Stimulated activated memory B cell treated with anti-CD40 and anti-IgM and Interleukin-4, amounts not matched to agents 10 μg/mL and 1 μg/mL and 100 μg/mL, for 72 hours (primary cell): ENCODE results near the gene GLCE.

Source experiments
- ATAC-seq: fragments of 150-1000 bp; cut with Tn5 transposase; 2 replicates; pipeline ENCODE4 v1.10.0; 2021
- H3K27ac Mint-ChIP-seq: one replicate; pipeline ENCODE4 v1.8.0; 2022; ENCODE audit warnings: mild to moderate bottlenecking, mixed read lengths
- H3K27me3 Mint-ChIP-seq: one replicate; pipeline ENCODE4 v1.8.0; 2022; ENCODE audit warnings: mixed read lengths
- H3K36me3 Mint-ChIP-seq: one replicate; pipeline ENCODE4 v1.8.0; 2022; ENCODE audit warnings: mixed read lengths
- H3K4me1 Mint-ChIP-seq: one replicate; pipeline ENCODE4 v1.8.0; 2022; ENCODE audit warnings: mixed read lengths
- H3K4me3 Mint-ChIP-seq: one replicate; pipeline ENCODE4 v1.8.0; 2022; ENCODE audit warnings: mild to moderate bottlenecking, moderate library complexity, mixed read lengths
- H3K9me3 Mint-ChIP-seq: one replicate; pipeline ENCODE4 v1.8.0; 2022; ENCODE audit warnings: mixed read lengths

Gene GLCE

DNA sequence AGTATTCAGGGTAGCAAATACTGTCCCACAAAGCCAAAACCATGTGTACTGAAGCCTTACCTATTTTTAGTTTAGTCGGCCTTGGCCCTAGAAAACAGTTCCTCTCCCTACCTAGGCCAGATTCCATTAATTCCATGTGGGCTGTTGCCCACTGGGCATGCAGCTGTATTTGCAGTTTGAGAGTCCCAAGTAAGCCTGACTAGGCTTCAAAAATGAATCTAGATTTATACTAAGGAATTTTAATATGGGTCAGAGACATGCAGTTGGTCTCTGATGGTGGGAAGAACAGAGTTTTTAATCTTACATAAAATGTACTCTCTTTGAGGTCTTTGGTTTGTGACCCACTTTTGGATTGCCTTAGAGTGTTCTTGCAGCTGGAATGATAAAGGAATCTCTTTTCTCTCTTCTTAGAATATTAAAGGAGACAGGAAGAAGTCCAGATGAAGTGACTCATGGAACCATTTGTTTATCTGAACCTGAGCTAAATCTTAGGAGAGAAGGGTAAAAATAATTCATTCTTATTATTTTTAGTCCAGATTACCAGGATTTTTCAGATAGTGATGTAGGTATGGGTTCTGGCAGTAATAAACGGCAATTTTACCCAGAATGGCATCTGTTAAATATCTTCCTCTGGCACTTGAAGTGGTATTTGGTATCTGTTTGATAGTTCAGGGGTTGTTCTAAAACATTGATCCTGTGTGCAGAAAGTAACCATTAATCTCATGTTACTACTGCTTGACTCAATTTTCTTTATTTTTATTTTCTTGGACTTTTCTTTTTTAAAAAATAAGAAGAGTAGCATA, 33.8 kb downstream of the GLCE start:
- H3K27me3 Mint-ChIP-seq: no peaks in the 10 kb centered on the region
- ATAC-seq: no peak
- no peak overlapping the region for H3K4me3 Mint-ChIP-seq
- peaks cover 3% of the 10 kb centered on the region for H3K9me3 Mint-ChIP-seq
- H3K4me1 Mint-ChIP-seq: no peaks in the 10 kb centered on the region
- H3K36me3 Mint-ChIP-seq: peaks cover 29% of the 10 kb centered on the region
- no peak overlapping the region for H3K27ac Mint-ChIP-seq

DNA sequence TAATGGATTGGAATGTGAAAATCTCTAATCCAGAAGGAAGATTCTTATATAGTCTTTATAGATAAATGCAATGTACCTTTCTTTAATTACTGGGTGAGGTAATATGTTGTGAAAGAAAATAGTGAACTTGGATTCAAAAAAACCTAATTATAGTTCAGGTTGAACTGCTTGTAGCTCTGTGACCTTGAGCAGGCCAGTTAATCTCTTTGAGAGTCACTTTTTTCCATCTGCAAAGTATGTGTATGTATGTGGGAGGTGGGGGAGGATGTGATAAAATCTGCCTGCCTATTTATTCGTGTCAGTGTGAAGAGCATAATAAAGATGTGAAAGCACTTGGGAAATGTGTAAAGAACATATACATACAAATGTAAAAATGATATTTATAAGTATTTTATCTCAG, 34.4 kb downstream of the GLCE start:
- peaks cover 23% of the 10 kb centered on the region for H3K36me3 Mint-ChIP-seq
- H3K4me3 Mint-ChIP-seq: no peak overlapping the region
- ATAC-seq: no peak
- H3K27me3 Mint-ChIP-seq: no peaks in the 10 kb centered on the region
- H3K4me1 Mint-ChIP-seq: no peaks in the 10 kb centered on the region
- H3K27ac Mint-ChIP-seq: no peak overlapping the region
- peaks cover 3% of the 10 kb centered on the region for H3K9me3 Mint-ChIP-seq

DNA sequence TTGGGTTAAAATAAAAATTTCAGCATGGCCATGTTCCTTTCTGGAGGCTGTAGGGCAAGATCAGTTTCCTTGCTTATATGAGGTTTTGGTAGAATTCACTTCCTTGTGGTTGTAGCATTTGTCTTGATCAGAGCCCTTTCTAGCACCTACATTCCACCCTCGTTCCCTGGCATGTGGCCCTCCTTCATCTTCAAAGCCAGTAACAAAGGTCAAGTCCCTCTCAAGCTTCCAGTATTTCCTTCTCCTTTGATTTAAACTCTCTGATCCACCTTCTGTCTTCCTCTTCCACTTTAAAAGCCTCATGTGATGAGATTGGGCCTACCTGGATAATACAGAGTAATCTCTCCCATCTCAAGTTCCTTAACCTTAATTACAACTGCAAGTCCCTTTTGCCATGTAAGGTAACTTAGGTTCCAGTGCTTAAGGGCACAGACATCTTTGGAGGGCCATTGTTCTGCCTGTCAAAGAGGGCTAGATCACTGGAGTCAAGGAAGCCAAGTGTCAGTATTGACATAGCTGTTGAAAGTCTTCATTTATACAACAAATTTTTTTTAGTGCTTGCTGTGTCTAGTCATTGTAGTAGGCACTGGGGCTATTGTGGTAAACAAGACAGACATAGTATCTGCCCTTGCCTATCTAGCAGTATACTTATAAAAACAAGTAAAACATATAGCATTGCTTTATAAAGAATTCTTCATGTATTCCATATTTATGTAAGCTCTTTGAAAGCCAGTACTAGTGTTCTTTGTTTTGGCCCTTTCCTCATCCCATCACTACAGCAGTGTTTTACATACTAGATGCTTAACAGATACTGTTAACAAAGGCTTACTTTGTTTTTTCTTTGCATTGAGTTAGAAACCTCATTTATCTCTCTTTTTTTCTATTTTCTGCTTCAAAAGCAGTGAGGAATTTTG, 40.7 kb downstream of the GLCE start:
- Mint-ChIP-seq H3K27me3 (no peaks in the 10 kb centered on the region), H3K9me3 (no peaks in the 10 kb centered on the region), H3K4me1 (no peaks in the 10 kb centered on the region), H3K4me3 (no peak overlapping the region), H3K27ac (no peak overlapping the region), H3K36me3 (peaks cover 9% of the 10 kb centered on the region)
- ATAC-seq: no peak

DNA sequence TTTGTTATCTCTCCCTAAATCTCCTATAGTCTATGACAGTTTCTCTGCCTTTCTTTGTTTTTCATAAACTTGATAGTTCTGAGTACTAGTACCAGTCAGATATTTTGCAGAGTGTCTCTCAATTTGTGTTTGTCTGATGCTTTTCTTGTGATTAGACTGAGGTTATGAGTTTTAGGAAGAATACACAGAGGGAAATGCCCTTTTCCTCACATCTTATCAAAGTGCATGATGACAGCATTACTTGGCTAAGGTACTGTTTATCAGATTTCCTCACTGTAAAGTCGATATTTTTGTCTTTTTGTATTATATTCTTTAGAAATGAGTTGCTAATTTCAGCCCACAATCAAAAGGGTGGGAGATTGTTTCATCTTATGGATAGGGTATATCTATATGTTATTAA, 45.6 kb downstream of the GLCE start:
- Mint-ChIP-seq H3K36me3 (peaks cover 6% of the 10 kb centered on the region), H3K9me3 (no peaks in the 10 kb centered on the region), H3K4me1 (no peaks in the 10 kb centered on the region), H3K27me3 (no peaks in the 10 kb centered on the region), H3K4me3 (no peak overlapping the region), H3K27ac (no peak overlapping the region)
- ATAC-seq: no peak

DNA sequence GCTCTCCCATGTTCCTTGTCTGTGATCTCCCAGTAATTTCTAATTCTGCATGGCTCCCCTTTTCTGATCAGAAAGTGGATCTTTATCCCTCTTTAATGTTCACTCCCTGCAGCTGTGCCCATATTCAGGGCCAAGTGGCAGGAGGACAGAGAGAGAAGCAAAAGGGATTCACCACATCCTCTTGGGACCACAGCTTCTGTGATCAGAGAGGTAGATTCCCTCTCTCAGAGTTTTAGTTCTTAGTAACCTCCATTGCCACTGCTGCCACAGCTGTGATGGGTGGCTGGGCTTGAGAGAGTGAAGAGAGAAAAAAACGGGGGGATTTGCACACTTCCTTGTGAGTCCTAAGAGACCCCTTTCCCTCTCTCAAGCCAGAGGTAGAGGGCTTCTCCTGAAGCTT, 49.2 kb downstream of the GLCE start:
- Mint-ChIP-seq H3K9me3 (no peaks in the 10 kb centered on the region), H3K36me3 (peaks cover 11% of the 10 kb centered on the region), H3K4me3 (no peak overlapping the region), H3K27ac (no peak overlapping the region), H3K4me1 (no peaks in the 10 kb centered on the region), H3K27me3 (no peaks in the 10 kb centered on the region)
- no peak for ATAC-seq

DNA sequence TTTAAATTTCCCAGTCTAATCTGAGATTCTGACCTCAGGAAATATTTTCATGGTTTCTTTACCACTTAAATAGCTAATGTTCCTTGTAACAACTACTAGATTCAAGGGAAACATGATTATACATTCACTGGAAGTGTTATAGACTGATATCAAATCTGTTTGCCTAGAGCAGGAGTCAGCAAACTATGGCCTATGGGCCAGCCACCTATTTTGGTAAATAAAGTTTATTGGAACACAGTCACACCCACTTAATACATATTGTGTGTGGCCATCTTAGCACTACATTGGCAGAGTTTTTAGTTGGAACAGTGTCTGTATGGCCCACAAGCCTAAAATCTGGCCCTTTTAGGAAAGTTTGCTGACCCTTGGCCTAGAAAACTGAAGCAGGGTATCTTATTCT, 50.1 kb downstream of the GLCE start:
- no peak for ATAC-seq
- H3K4me3 Mint-ChIP-seq: no peak overlapping the region
- H3K36me3 Mint-ChIP-seq: peaks cover 11% of the 10 kb centered on the region
- H3K9me3 Mint-ChIP-seq: no peaks in the 10 kb centered on the region
- H3K4me1 Mint-ChIP-seq: no peaks in the 10 kb centered on the region
- H3K27me3 Mint-ChIP-seq: no peaks in the 10 kb centered on the region
- no peak overlapping the region for H3K27ac Mint-ChIP-seq

DNA sequence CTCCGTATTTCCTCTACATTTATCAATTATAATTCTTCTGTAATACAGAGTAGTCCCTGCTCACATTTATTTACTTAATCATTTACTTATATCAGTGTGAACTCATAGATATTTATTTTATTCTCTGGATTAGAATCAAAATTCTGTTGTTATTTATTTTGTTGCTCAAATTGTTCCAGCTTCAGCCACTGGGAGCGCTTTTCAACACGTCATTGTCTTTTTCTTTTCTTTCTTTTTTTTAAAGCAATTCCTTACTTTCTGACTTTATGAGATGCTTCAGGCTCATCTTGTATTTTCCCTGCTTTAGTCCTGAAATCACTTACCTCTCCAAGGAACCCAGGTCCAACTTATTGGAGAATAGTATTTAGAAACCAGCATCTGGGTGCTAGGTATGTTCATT, 53.4 kb downstream of the GLCE start:
- no peaks in the 10 kb centered on the region for H3K4me1 Mint-ChIP-seq
- no peak overlapping the region for H3K27ac Mint-ChIP-seq
- no peak for ATAC-seq
- no peak overlapping the region for H3K4me3 Mint-ChIP-seq
- no peaks in the 10 kb centered on the region for H3K27me3 Mint-ChIP-seq
- H3K9me3 Mint-ChIP-seq: no peaks in the 10 kb centered on the region
- peaks cover 5% of the 10 kb centered on the region for H3K36me3 Mint-ChIP-seq

DNA sequence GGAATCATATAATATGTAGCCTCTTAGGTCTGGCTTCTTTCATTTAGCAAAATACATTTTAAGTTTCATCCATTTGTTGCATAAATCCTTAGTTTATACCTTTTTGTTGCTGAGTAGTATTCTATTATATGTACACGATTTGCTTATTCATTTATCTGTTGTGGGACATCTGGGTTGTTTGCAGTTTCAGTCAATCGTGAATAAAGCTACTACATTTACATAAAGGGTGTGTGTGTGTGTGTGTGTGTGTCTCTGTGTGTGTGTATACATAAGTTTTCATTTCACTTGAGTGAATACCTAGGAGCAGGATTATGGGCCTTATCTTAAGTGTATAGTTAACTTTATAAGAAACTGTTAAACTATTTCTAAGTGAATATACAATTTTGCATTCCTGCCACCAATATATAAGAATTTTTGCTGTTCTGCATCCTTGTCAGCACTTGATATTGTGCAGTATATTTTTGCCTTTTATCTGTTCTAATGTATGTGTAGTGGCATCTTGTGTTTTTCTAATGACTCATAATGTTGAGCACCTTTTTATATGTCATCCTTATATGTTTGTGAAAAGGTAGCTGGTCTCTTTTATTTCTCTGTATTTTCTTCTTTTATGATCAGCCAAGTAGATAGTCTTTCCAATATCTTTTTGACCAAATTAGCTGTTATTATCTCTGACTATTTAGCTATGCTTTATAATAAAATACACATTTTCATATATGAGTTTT, 55.0 kb downstream of the GLCE start:
- no peaks in the 10 kb centered on the region for H3K27me3 Mint-ChIP-seq
- H3K4me3 Mint-ChIP-seq: no peak overlapping the region

DNA sequence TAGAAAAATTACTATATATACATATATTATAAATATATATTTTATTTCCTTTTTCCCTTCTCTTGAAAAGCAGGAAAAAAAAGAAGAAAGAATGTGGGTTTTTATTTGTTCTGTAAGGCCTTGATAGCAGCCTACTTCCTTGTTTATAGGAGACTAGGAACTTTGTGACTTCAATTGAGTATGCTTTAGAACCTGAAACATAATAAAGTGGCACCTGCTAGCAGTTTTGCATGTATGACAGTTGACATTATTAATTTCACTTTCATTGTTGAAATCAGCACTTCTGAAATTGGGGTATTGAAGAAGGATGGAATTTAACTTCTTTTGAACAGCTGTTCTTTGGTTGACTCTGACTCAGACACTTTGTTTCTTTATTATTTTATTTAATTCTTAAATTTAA, 56.9 kb downstream of the GLCE start:
- Mint-ChIP-seq H3K27me3 (no peaks in the 10 kb centered on the region), H3K27ac (no peak overlapping the region), H3K36me3 (peaks cover 5% of the 10 kb centered on the region), H3K4me1 (no peaks in the 10 kb centered on the region), H3K4me3 (no peak overlapping the region), H3K9me3 (no peaks in the 10 kb centered on the region)
- ATAC-seq: no peak

More for the DNA sequence above, 55.0 kb downstream of the GLCE start:
- no peak for ATAC-seq
- peaks cover 5% of the 10 kb centered on the region for H3K36me3 Mint-ChIP-seq
- H3K9me3 Mint-ChIP-seq: no peaks in the 10 kb centered on the region
- no peak overlapping the region for H3K27ac Mint-ChIP-seq
- H3K4me1 Mint-ChIP-seq: no peaks in the 10 kb centered on the region

DNA sequence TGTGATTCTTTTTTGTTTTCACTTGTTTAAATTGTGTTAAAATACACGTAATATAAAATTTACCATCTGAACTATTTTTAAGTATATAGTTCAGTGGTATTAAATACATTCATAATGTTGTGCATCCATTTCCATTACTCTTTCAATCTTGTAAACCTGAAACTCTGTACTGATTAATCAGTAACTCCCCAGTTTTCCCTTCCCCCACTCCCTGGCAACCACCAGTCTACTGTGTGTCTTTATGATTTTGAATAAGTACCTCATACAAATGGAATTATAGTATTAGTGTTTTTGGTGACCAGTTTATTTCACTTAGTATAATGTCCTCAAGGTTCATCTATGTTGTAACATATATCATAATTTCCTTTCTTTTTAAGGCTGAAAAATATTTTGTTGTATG, 59.3 kb downstream of the GLCE start:
- H3K27me3 Mint-ChIP-seq: no peaks in the 10 kb centered on the region
- ATAC-seq: no peak
- no peak overlapping the region for H3K27ac Mint-ChIP-seq
- H3K9me3 Mint-ChIP-seq: peaks cover 15% of the 10 kb centered on the region
- H3K4me1 Mint-ChIP-seq: no peaks in the 10 kb centered on the region
- H3K4me3 Mint-ChIP-seq: no peak overlapping the region
- H3K36me3 Mint-ChIP-seq: peaks cover 21% of the 10 kb centered on the region

DNA sequence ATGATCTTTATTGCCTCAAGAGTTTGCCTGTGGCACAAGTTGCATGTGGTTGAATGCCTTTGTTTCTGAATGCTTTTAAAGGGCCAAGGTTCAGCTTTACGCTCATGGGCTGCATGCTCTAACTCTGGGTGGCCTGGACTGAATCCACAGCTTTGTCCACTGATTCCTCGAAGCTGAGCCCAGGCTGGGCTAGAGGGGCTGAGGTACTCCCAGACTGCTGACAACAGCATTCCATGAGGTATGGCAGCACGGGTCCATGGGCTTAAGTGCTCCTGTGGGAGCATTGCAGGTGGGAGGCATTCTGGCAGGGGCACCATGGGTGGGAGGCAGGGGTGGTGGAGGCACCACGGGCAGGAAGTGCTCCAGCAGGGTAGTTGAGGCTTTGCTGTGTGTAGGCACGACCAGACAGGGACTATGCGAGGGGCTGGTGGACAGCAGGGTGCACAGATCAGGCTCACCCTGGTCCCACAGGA, 61.6 kb downstream of the GLCE start:
- ATAC-seq: no peak
- Mint-ChIP-seq H3K27ac (no peak overlapping the region), H3K36me3 (peaks cover 24% of the 10 kb centered on the region)

DNA sequence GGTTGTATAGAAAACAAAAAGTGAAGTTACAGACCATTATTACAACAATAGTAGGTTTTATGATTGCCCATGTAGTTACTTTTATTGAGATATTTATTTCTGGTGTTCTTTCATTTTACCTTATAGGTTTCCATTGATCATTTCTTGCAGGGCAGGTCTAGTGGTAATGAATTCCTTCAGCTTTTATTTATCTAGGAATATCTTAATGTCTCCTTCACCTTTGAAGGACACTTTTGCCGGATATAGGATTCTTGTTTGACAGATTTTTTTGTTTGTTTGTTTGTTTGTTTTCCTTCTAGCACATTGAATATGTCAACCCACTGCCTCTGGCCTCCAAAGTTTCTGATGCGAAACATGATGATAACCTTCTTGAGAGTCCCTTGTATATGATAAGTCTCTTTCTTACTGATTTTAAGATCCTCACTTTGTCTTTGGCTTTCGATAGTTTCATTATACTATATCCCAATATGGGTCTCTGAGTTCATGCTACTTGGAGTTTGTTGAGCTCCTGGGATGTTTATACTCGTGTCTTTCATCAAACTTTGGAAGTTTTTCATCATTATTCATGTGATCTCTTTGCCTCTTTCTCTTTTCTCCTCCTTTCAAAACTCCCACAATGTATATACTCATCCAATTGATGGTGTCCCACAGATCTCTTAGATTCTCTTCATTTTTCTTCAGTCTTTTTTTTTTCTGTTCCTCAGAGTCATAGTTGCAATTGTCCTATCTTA, 62.8 kb downstream of the GLCE start:
- Mint-ChIP-seq H3K4me3 (no peak overlapping the region), H3K36me3 (peaks cover 27% of the 10 kb centered on the region), H3K9me3 (peaks cover 15% of the 10 kb centered on the region), H3K27ac (no peak overlapping the region), H3K27me3 (no peaks in the 10 kb centered on the region), H3K4me1 (no peaks in the 10 kb centered on the region)
- no peak for ATAC-seq

More for the DNA sequence above, 61.6 kb downstream of the GLCE start:
- Mint-ChIP-seq H3K27me3 (no peaks in the 10 kb centered on the region), H3K4me3 (no peak overlapping the region), H3K9me3 (peaks cover 15% of the 10 kb centered on the region), H3K4me1 (no peaks in the 10 kb centered on the region)

DNA sequence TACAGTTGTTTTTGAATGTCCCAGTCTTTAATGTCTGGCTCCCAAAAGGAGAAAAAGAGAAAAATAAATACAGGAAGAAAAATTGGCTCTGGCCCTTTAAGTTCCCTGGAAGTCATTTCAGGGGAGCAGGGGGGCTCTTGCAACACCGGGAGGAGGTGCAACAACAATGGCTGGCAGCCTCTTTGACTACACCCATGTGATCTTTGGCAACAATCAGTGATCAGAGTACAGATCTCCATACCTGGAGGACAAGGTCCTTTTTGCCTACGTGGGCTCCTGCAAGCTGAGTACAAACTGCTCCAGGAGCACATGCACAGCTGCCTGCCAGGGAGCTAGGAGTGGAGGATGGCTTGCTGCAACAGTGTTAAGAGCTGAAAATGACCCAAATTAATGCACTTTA, 63.9 kb downstream of the GLCE start:
- Mint-ChIP-seq H3K4me1 (no peaks in the 10 kb centered on the region), H3K4me3 (no peak overlapping the region), H3K9me3 (peaks cover 18% of the 10 kb centered on the region), H3K36me3 (peaks cover 38% of the 10 kb centered on the region), H3K27me3 (no peaks in the 10 kb centered on the region), H3K27ac (no peak overlapping the region)
- ATAC-seq: no peak

DNA sequence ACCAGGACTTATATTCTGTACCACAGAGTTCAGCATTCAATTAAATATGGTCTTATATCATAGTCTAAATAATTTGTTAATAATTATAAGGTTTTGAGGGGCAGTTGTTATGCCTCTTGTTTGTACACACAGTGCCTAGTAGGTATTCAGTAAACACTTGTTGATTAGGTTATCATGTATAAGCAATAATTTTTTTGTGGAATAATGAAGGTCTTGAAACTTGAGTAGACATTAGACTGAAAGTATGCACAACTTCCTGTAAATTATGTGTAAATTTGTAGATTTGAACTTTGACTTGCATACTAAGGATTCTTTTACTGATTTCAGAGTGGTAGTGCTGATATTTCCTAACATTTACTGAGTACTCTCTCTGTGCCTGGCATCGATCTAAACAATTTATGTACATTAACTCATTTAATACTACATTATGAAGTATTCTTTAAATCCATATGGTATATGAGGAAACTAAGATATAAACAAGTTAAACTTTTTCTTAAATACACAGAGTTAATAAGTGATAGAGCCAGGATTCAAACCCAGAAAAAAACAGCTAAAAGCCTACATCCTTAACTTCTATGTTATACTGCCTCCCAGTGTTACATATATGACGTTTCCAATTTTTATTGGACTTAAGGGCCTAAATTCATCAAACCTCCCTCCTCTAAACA, 65.1 kb downstream of the GLCE start:
- H3K27ac Mint-ChIP-seq: no peak overlapping the region
- H3K27me3 Mint-ChIP-seq: no peaks in the 10 kb centered on the region
- H3K36me3 Mint-ChIP-seq: peaks cover 46% of the 10 kb centered on the region
- H3K9me3 Mint-ChIP-seq: peaks cover 18% of the 10 kb centered on the region
- no peaks in the 10 kb centered on the region for H3K4me1 Mint-ChIP-seq
- H3K4me3 Mint-ChIP-seq: no peak overlapping the region
- no peak for ATAC-seq
